GM06990 (cell line): ENCODE data around the gene CLSTN1.

Experiments
- DNase-seq: peaks from one replicate; pipeline ENCODE4 v3.0.0-alpha.2; 2011; ENCODE audit not compliant: insufficient read length; ENCODE audit errors: extremely low read depth
- H3K27me3 ChIP-seq: replicated peaks from 2 replicates; pipeline ENCODE4 v1.6.0; 2011; ENCODE audit warnings: low read length; ENCODE audit not compliant: control insufficient read depth, insufficient read depth
- H3K36me3 ChIP-seq: 2 replicates; pipeline ENCODE4 v1.5.1; 2011; ENCODE audit warnings: low read length; ENCODE audit not compliant: control insufficient read depth, insufficient read depth
- H3K4me3 ChIP-seq: replicated peaks from 2 replicates; pipeline ENCODE4 v1.5.1; 2011; ENCODE audit warnings: low read depth, mild to moderate bottlenecking, control low read depth, low read length
- CTCF ChIP-seq: IDR thresholded peaks from 2 replicates; pipeline ENCODE4 v1.5.1; 2011; ENCODE audit warnings: low read length, control low read depth, mild to moderate bottlenecking, inconsistent platforms; ENCODE audit not compliant: insufficient read depth, poor library complexity, severe bottlenecking

Gene CLSTN1

GRCh38 chr1:9845914-9846313 lies 22.1 kb upstream of the CLSTN1 start:
- H3K36me3 ChIP-seq, result no peaks in the 10 kb centered on the region
- H3K4me3 ChIP-seq, result no peak overlapping the region
- DNase-seq, result no peak
- TF ChIP-seq CTCF, result no peak
- H3K27me3 ChIP-seq, result no peaks in the 10 kb centered on the region

- no peaks in the 10 kb centered on the region for H3K27me3 ChIP-seq
- no peak overlapping the region for H3K4me3 ChIP-seq
- DNase-seq, result no peak
- H3K36me3 ChIP-seq, result no peaks in the 10 kb centered on the region
- TF ChIP-seq CTCF, result no peak
Measured at GRCh38 chr1:9844756-9845155, 21.0 kb upstream of the CLSTN1 start.

GRCh38 chr1:9844106-9844505 lies 20.3 kb upstream of the CLSTN1 start:
- Histone ChIP-seq H3K4me3 (no peak overlapping the region), H3K36me3 (no peaks in the 10 kb centered on the region), H3K27me3 (no peaks in the 10 kb centered on the region)
- DNase-seq, result no peak
- TF ChIP-seq CTCF, result no peak

- no peak overlapping the region for H3K4me3 ChIP-seq
- DNase-seq, result no peak
- TF ChIP-seq CTCF, result no peak
- no peaks in the 10 kb centered on the region for H3K36me3 ChIP-seq
- H3K27me3 ChIP-seq, result no peaks in the 10 kb centered on the region
Measured at GRCh38 chr1:9843576-9843945, 19.8 kb upstream of the CLSTN1 start.

GRCh38 chr1:9842781-9843575 lies 19.2 kb upstream of the CLSTN1 start:
- Histone ChIP-seq H3K27me3 (no peaks in the 10 kb centered on the region), H3K36me3 (no peaks in the 10 kb centered on the region), H3K4me3 (no peak overlapping the region)
- DNase-seq, result no peak
- no peak for TF ChIP-seq CTCF

- DNase-seq, result no peak
Measured at GRCh38 chr1:9842073-9842711, 18.4 kb upstream of the CLSTN1 start.

More at GRCh38 chr1:9842073-9842711, 18.4 kb upstream of the CLSTN1 start:
- H3K4me3 ChIP-seq, result no peak overlapping the region
- no peaks in the 10 kb centered on the region for H3K27me3 ChIP-seq
- TF ChIP-seq CTCF, result no peak
- no peaks in the 10 kb centered on the region for H3K36me3 ChIP-seq
